Measurements from ENCODE around the gene DNAL1.

The DNAL1 gene

GRCh38 chr14:73741876-73742519 is 97.2 kb downstream of the DNAL1 start:
- DNase-seq (ENCODE audit: low spot score): no peak
- FAIRE-seq: no peak

- DNase-seq (ENCODE audit: low spot score) (no peak), FAIRE-seq (no peak)
Observed at GRCh38 chr14:73742520-73743238, 97.9 kb downstream of the DNAL1 start.

- peak; percentile 43 for DNase-seq (ENCODE audit: low spot score)
- no peak for FAIRE-seq
Observed at GRCh38 chr14:73743431-73743931, 98.7 kb downstream of the DNAL1 start.

- FAIRE-seq: no peak
Observed at GRCh38 chr14:73744175-73744867, 99.5 kb downstream of the DNAL1 start.

GRCh38 chr14:73744874-73745529 is 100.2 kb downstream of the DNAL1 start:
- DNase-seq (ENCODE audit: low spot score): no peak
- no peak for FAIRE-seq

More at GRCh38 chr14:73744175-73744867, 99.5 kb downstream of the DNAL1 start:
- DNase-seq (ENCODE audit: low spot score): no peak

GRCh38 chr14:73745571-73746519 is 101.1 kb downstream of the DNAL1 start:
- no peak for FAIRE-seq
- DNase-seq (ENCODE audit: low spot score): no peak

- FAIRE-seq: no peak
Observed at GRCh38 chr14:73746520-73747378, 102.0 kb downstream of the DNAL1 start.

GRCh38 chr14:73747379-73748211 is 102.8 kb downstream of the DNAL1 start:
- no peak for FAIRE-seq

More at GRCh38 chr14:73746520-73747378, 102.0 kb downstream of the DNAL1 start:
- no peak for DNase-seq (ENCODE audit: low spot score)

GRCh38 chr14:73748858-73749357 is 104.1 kb downstream of the DNAL1 start:
- DNase-seq (ENCODE audit: low spot score) (no peak), FAIRE-seq (no peak)

More at GRCh38 chr14:73747379-73748211, 102.8 kb downstream of the DNAL1 start:
- no peak for DNase-seq (ENCODE audit: low spot score)

- DNase-seq (ENCODE audit: low spot score) (no peak), FAIRE-seq (no peak)
Observed at GRCh38 chr14:73749706-73750530, 105.1 kb downstream of the DNAL1 start.

- DNase-seq (ENCODE audit: low spot score) (no peak), FAIRE-seq (no peak)
Observed at GRCh38 chr14:73750531-73750901, 105.7 kb downstream of the DNAL1 start.

- DNase-seq (ENCODE audit: low spot score) (no peak), FAIRE-seq (no peak)
Observed at GRCh38 chr14:73751157-73751691, 106.4 kb downstream of the DNAL1 start.

- DNase-seq (ENCODE audit: low spot score) (no peak), FAIRE-seq (no peak)
Observed at GRCh38 chr14:73752297-73752992, 107.7 kb downstream of the DNAL1 start.
